Breast epithelium (tissue), 3 donors: ENCODE data around the gene PEG3.

Source experiments
- CTCF ChIP-seq, 3 donors: fragments of 450-650 bp; IDR thresholded peaks; one replicate each; pipeline ENCODE4 v1.5.1; 2016 to 2017; ENCODE audit warnings: antibody characterized with exemption in 3 of 3, mild to moderate bottlenecking in 3 of 3, moderate library complexity in 3 of 3
- POLR2AphosphoS5 ChIP-seq, 3 donors: sonication (generic); formaldehyde crosslinking; IDR thresholded peaks; one replicate each; pipeline ENCODE4 v1.6.1; 2017; ENCODE audit warnings: antibody characterized with exemption in 3 of 3

DNA sequence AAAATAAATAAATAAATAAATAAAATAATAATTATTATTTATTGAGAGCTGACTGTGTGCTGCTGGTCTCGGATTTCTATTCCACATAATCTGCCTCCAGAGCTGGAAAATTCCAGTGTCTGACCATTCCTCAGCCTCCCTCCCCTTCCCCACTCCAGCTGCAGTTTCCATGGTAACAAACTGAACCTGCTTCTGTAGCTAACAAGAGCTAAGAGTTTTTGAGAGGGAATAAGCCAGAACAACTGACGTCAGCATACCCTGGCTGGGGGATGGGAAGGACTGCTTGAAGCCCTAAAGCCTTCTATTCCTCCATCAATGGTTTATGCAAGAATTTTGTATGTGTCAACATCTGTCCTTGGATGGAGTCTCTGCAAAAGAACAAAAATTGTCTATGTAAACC is 26.0 kb upstream of the PEG3 start:
- TF ChIP-seq CTCF (IDR thresholded peaks at IDR 0.05) (no peak), POLR2AphosphoS5 (IDR thresholded peaks at IDR 0.05) (no peak)
